Choroid plexus epithelial cell (primary cell): ENCODE measurements around the gene ACOT11.

Source experiments
- DNase-seq: peaks from one replicate; pipeline ENCODE4 v3.0.0-alpha.2; 2010; ENCODE audit warnings: low read depth
- H3K4me3 ChIP-seq: 2 replicates; pipeline ENCODE4 v1.5.1; 2011; ENCODE audit warnings: low read depth, mild to moderate bottlenecking, control low read depth, low read length, moderate library complexity
- CTCF ChIP-seq: conservative IDR thresholded peaks from 2 replicates; pipeline ENCODE4 v1.5.1; 2011; ENCODE audit warnings: low read depth, mild to moderate bottlenecking, control low read depth, inconsistent platforms, low read length, moderate library complexity

The ACOT11 gene

GRCh38 chr1:54640361-54640760, 92.3 kb downstream of the ACOT11 start:
- TF ChIP-seq CTCF = no peak
- DNase-seq = no peak
- H3K4me3 ChIP-seq = no peak overlapping the region

- no peak for DNase-seq
- no peak within 1 kb of the TSS for H3K4me3 ChIP-seq
- TF ChIP-seq CTCF = no peak
Measured at GRCh38 chr1:54640863-54641836, 93.1 kb downstream of the ACOT11 start, which contains the start of gene MROH7. Gene MROH7, plus strand, starts transcription at chr1:54641786. Its CDS starts 11,141 bp downstream, at chr1:54652927.

- H3K4me3 ChIP-seq = no peak overlapping the region
- no peak for DNase-seq
- TF ChIP-seq CTCF = no peak
Measured at GRCh38 chr1:54643736-54644135, 95.7 kb downstream of the ACOT11 start.

- no peak for TF ChIP-seq CTCF
- DNase-seq = no peak
- H3K4me3 ChIP-seq = no peak overlapping the region
Measured at GRCh38 chr1:54645806-54646676, 98.0 kb downstream of the ACOT11 start.

GRCh38 chr1:54649130-54649898, 101.3 kb downstream of the ACOT11 start:
- no peak for DNase-seq
- TF ChIP-seq CTCF = no peak
- H3K4me3 ChIP-seq = no peak overlapping the region

- DNase-seq = no peak
- H3K4me3 ChIP-seq = no peak overlapping the region
- TF ChIP-seq CTCF = no peak
Measured at GRCh38 chr1:54649921-54650320, 101.9 kb downstream of the ACOT11 start.
